Smooth muscle cell (in vitro differentiated cells): ENCODE results near the gene ATRNL1. TPM values are rescaled to one million over a fixed set of nuclear protein-coding genes. Genes with fewer than 3 reads are reported as not detected.

Source experiments
- DNase-seq: peaks from one replicate; lab custom pipeline; 2025; ENCODE audit not compliant: unreplicated experiment; lab: John Stamatoyannopoulos, UW
- H2AFZ ChIP-seq: fragments of 200-600 bp; sonication (generic); 2 replicates; pipeline ENCODE4 v1.6.0; 2016; ENCODE audit warnings: antibody characterized with exemption, low read depth, mild to moderate bottlenecking
- H3F3A ChIP-seq: fragments of 200-600 bp; sonication (generic); 2 replicates; pipeline ENCODE4 v1.6.0; 2017; ENCODE audit warnings: antibody characterized with exemption, low read depth
- H3K27ac ChIP-seq: fragments of 200-600 bp; sonication (generic); 2 replicates; pipeline ENCODE4 v1.5.1; 2016; ENCODE audit warnings: low read depth, mild to moderate bottlenecking
- H3K27me3 ChIP-seq: fragments of 200-600 bp; sonication (generic); 2 replicates; pipeline ENCODE4 v1.6.1; 2016; ENCODE audit warnings: low read depth, mild to moderate bottlenecking
- H3K36me3 ChIP-seq: fragments of 200-600 bp; sonication (generic); 2 replicates; pipeline ENCODE4 v1.5.1; 2016; ENCODE audit warnings: low read depth
- H3K4me1 ChIP-seq: fragments of 200-600 bp; sonication (generic); 2 replicates; pipeline ENCODE4 v1.5.1; 2016; ENCODE audit warnings: low read depth
- H3K4me2 ChIP-seq: fragments of 200-600 bp; sonication (generic); 2 replicates; pipeline ENCODE4 v1.6.0; 2016; ENCODE audit warnings: mild to moderate bottlenecking
- H3K4me3 ChIP-seq: fragments of 200-600 bp; sonication (generic); 2 replicates; pipeline ENCODE4 v1.5.1; 2016; ENCODE audit warnings: mild to moderate bottlenecking
- H3K79me2 ChIP-seq: fragments of 200-600 bp; sonication (generic); 2 replicates; pipeline ENCODE4 v1.6.0; 2016; ENCODE audit warnings: low read depth, mild to moderate bottlenecking
- H3K9ac ChIP-seq: fragments of 200-600 bp; sonication (generic); 2 replicates; pipeline ENCODE4 v1.6.0; 2016; ENCODE audit warnings: low read depth
- H3K9me3 ChIP-seq: fragments of 200-600 bp; sonication (generic); replicated peaks from 2 replicates; pipeline ENCODE4 v1.5.1; 2016; ENCODE audit warnings: low read depth
- H4K20me1 ChIP-seq: fragments of 200-600 bp; sonication (generic); 2 replicates; pipeline ENCODE4 v1.6.0; 2016; ENCODE audit warnings: low read depth
- CTCF ChIP-seq: fragments of 200-600 bp; sonication (generic); IDR thresholded peaks from 2 replicates; pipeline ENCODE4 v1.5.1; 2017; ENCODE audit warnings: borderline replicate concordance, mild to moderate bottlenecking, antibody characterized with exemption; ENCODE audit not compliant: insufficient read depth, poor library complexity, severe bottlenecking
- WGBS: methylation state at CpG from one replicate; pipeline ENCODE4 v1.1.7; 2016; ENCODE audit warnings: low lambda C conversion rate; 5-methylcytosine and 5-hydroxymethylcytosine counted together
- polyA plus RNA-seq: library from polyadenylated mRNA; unstranded; fragments of >200 nt; fragmentation: Nextera tagmentation; extraction: Ambion mirVana; gene quantifications from 2 replicates; pipeline ENCODE4 v1.2.1, GENCODE V29; 2016
- total RNA-seq: library from RNA; depleted of rRNA; stranded (reverse); fragments of >200 nt; gene quantifications from 2 replicates; pipeline ENCODE4 v1.2.3, GENCODE V29; 2014

The ATRNL1 gene
- total and polyA plus RNA-seq, 2 experiments from 2014 or later = 2.7 to 14.9 TPM

GRCh38 chr10:115422624-115423023 lies 329.5 kb downstream of the ATRNL1 start:
- Histone ChIP-seq H3K36me3 (no peaks in the 10 kb centered on the region), H3K4me1 (no peaks in the 10 kb centered on the region), H2AFZ (no peak overlapping the region), H3K79me2 (no peaks in the 10 kb centered on the region), H3K27me3 (no peaks in the 10 kb centered on the region), H3K9me3 (no peaks in the 10 kb centered on the region), H3F3A (no peaks in the 10 kb centered on the region), H3K27ac (no peak overlapping the region), H3K4me2 (no peak overlapping the region), H3K9ac (no peak overlapping the region), H3K4me3 (no peak overlapping the region), H4K20me1 (no peaks in the 10 kb centered on the region)
- no peak for TF ChIP-seq CTCF
- 89% methylated on average over 1 of the region's 1 CpG for WGBS
- no peak for DNase-seq

- Histone ChIP-seq H3K27me3 (no peaks in the 10 kb centered on the region), H3F3A (no peaks in the 10 kb centered on the region), H2AFZ (no peak overlapping the region), H3K4me3 (no peak overlapping the region), H3K27ac (no peak overlapping the region), H3K9ac (no peak overlapping the region), H3K9me3 (no peaks in the 10 kb centered on the region), H3K36me3 (no peaks in the 10 kb centered on the region), H3K4me2 (no peak overlapping the region), H3K79me2 (no peaks in the 10 kb centered on the region), H3K4me1 (peaks cover 3% of the 10 kb centered on the region), H4K20me1 (no peaks in the 10 kb centered on the region)
- no peak for DNase-seq
- WGBS = 84% methylated on average over 2 of the region's 2 CpGs
- no peak for TF ChIP-seq CTCF
Measured at GRCh38 chr10:115427611-115428010, 334.4 kb downstream of the ATRNL1 start.

GRCh38 chr10:115432188-115432819 lies 339.1 kb downstream of the ATRNL1 start:
- WGBS = 23% methylated on average over 4 of the region's 4 CpGs
- H3K36me3 ChIP-seq = no peaks in the 10 kb centered on the region
- DNase-seq = no peak
- no peaks in the 10 kb centered on the region for H3F3A ChIP-seq
- H3K4me2 ChIP-seq = no peak overlapping the region
- TF ChIP-seq CTCF = peak; percentile 41
- no peaks in the 10 kb centered on the region for H4K20me1 ChIP-seq
- H3K9ac ChIP-seq = no peak overlapping the region
- H2AFZ ChIP-seq = no peak overlapping the region
- H3K4me3 ChIP-seq = no peak overlapping the region
- no peaks in the 10 kb centered on the region for H3K79me2 ChIP-seq
- peaks cover 3% of the 10 kb centered on the region for H3K4me1 ChIP-seq
- no peak overlapping the region for H3K27ac ChIP-seq
- no peaks in the 10 kb centered on the region for H3K9me3 ChIP-seq
- H3K27me3 ChIP-seq = no peaks in the 10 kb centered on the region

GRCh38 chr10:115436999-115437398 lies 343.8 kb downstream of the ATRNL1 start:
- no peaks in the 10 kb centered on the region for H3K9me3 ChIP-seq
- no peaks in the 10 kb centered on the region for H3K36me3 ChIP-seq
- H3K4me2 ChIP-seq = no peak overlapping the region
- H3K4me1 ChIP-seq = no peaks in the 10 kb centered on the region
- TF ChIP-seq CTCF = no peak
- H3K27me3 ChIP-seq = no peaks in the 10 kb centered on the region
- no peaks in the 10 kb centered on the region for H4K20me1 ChIP-seq
- no peak for DNase-seq
- H3K79me2 ChIP-seq = no peaks in the 10 kb centered on the region
- H3F3A ChIP-seq = no peaks in the 10 kb centered on the region
- 87% methylated on average over 3 of the region's 3 CpGs for WGBS
- H3K4me3 ChIP-seq = no peak overlapping the region
- H2AFZ ChIP-seq = no peak overlapping the region
- no peak overlapping the region for H3K9ac ChIP-seq
- no peak overlapping the region for H3K27ac ChIP-seq
